Esophagus muscularis mucosa (tissue), 4 donors: ENCODE results near the gene GPR84.
A peak's percentile ranks its signal among the peaks of the same experiment; 100 is the strongest.

ENCODE experiments used
- EP300 ChIP-seq: sonication (generic); formaldehyde crosslinking; IDR thresholded peaks from one replicate; pipeline ENCODE4 v1.6.1; 2017; ENCODE audit warnings: antibody characterized with exemption
- POLR2A ChIP-seq: fragments of 450-650 bp; IDR thresholded peaks from one replicate; pipeline ENCODE4 v1.6.1; 2017; ENCODE audit warnings: antibody characterized with exemption, moderate library complexity, mild to moderate bottlenecking, low read depth
- POLR2AphosphoS5 ChIP-seq, 2 donors: sonication (generic); formaldehyde crosslinking; IDR thresholded peaks; one replicate each; pipeline ENCODE4 v1.6.1; 2017; ENCODE audit warnings: antibody characterized with exemption in 2 of 2
- TF ChIP-seq, protein P1 (sequence below), 3 experiments: fragments of 200-600 bp in 2 of 3; fragments of 450-650 bp in 1 of 3; sonication (generic) in 2 of 3; IDR thresholded peaks; one replicate each; pipeline ENCODE4 v1.5.1; 2017 to 2019; ENCODE audit warnings: antibody characterized with exemption in 3 of 3, mild to moderate bottlenecking in 2 of 3, moderate library complexity in 1 of 3

DNA sequence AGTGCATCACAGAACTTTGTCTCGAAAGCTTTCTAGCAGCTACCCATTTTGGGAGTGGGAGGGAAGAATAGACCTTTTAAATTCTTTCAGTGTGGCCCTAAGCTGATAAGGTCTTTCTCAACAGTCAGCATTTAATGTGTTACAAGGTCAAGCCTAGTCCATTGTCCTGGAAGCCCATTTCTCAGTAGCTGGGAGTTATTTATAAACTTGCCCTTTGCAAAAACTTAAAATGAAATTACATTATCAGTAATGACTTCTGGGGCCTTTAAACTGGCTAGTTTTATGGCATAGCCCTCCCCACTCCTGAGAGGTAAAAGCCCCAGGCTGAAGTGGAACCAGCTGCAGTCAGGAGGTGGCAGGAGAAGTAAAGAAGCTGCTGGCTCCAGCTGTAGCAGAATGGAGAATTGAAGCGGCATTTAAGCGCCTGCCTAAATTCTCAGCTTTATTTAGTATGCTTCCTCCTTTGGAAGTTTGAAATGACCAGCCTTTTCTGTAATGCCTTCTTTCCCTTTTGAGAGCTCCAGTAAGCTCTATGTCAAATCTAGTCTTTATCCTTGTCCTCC is 26.9 kb downstream of the GPR84 start:
- TF ChIP-seq EP300 (no peak), POLR2AphosphoS5 (IDR thresholded peaks at IDR 0.05) (no peak), POLR2A (no peak)
- TF ChIP-seq, protein P1, sequence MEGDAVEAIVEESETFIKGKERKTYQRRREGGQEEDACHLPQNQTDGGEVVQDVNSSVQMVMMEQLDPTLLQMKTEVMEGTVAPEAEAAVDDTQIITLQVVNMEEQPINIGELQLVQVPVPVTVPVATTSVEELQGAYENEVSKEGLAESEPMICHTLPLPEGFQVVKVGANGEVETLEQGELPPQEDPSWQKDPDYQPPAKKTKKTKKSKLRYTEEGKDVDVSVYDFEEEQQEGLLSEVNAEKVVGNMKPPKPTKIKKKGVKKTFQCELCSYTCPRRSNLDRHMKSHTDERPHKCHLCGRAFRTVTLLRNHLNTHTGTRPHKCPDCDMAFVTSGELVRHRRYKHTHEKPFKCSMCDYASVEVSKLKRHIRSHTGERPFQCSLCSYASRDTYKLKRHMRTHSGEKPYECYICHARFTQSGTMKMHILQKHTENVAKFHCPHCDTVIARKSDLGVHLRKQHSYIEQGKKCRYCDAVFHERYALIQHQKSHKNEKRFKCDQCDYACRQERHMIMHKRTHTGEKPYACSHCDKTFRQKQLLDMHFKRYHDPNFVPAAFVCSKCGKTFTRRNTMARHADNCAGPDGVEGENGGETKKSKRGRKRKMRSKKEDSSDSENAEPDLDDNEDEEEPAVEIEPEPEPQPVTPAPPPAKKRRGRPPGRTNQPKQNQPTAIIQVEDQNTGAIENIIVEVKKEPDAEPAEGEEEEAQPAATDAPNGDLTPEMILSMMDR (IDR thresholded peaks at IDR 0.05), result peak in 2 of 3 experiments; percentile 38 to 46
